H1 (cell line): ENCODE results near the gene KCNJ10. TPM values are rescaled to one million over a fixed set of nuclear protein-coding genes. Genes with fewer than 3 reads are reported as not detected.

Experiments
- CTCF ChIA-PET: fragments of 300-600 bp; sonication (Branson Sonifier 250); formaldehyde crosslinking; loops from one replicate; lab custom pipeline; 2021; ENCODE audit not compliant: partially characterized antibody; lab: Charles Lee
- POLR2A ChIA-PET: fragments of 300-600 bp; sonication (Branson Sonifier 250); formaldehyde crosslinking; loops from one replicate; lab custom pipeline; 2021; ENCODE audit warnings: inconsistent platforms; ENCODE audit not compliant: partially characterized antibody; lab: Charles Lee
- DNase-seq, 2 experiments: peaks; one replicate each; pipeline versions ENCODE4 v3.0.0 to v3.0.0-alpha.2; 2010 to 2022; ENCODE audit warnings: low spot score in 2 of 2, low read depth in 1 of 2, mixed read lengths in 1 of 2
- FAIRE-seq: peaks from 2 replicates; lab custom pipeline; 2011; peaks lifted over from hg19 to GRCh38; lab: Jason Lieb, UNC
- H2AFZ ChIP-seq: 2 replicates; pipeline ENCODE4 v1.8.1; 2012; ENCODE audit warnings: low read length, inconsistent platforms
- H2AK5ac ChIP-seq: 2 replicates; pipeline ENCODE4 v1.6.1; 2013; ENCODE audit warnings: low read depth, low read length
- H2BK120ac ChIP-seq: replicated peaks from 2 replicates; pipeline ENCODE3; 2013; ENCODE audit warnings: low read depth, low read length, inconsistent platforms
- H2BK12ac ChIP-seq: 2 replicates; pipeline ENCODE4 v1.6.1; 2013; ENCODE audit warnings: low read depth, low read length
- H2BK15ac ChIP-seq: 2 replicates; pipeline ENCODE4 v1.6.1; 2013; ENCODE audit warnings: low read length
- H2BK20ac ChIP-seq: 2 replicates; pipeline ENCODE4 v1.6.1; 2013; ENCODE audit warnings: low read length
- H2BK5ac ChIP-seq: 2 replicates; pipeline ENCODE4 v1.6.1; 2013; ENCODE audit warnings: low read depth, low read length
- H3K14ac ChIP-seq: 2 replicates; pipeline ENCODE4 v1.6.1; 2013; ENCODE audit warnings: inconsistent platforms; ENCODE audit not compliant: insufficient read length
- H3K18ac ChIP-seq: 2 replicates; pipeline ENCODE4 v1.6.1; 2013; ENCODE audit warnings: low read length; ENCODE audit errors: extremely low read depth
- H3K23ac ChIP-seq: 2 replicates; pipeline ENCODE4 v1.6.1; 2013; ENCODE audit warnings: inconsistent platforms; ENCODE audit not compliant: insufficient read length
- H3K23me2 ChIP-seq: 2 replicates; pipeline ENCODE4 v1.6.1; 2013; ENCODE audit warnings: low read depth, low read length
- H3K27ac ChIP-seq: 2 replicates; pipeline ENCODE4 v1.6.1; 2011; ENCODE audit warnings: low read depth, low read length, inconsistent platforms
- H3K27me3 ChIP-seq, 4 experiments: replicated peaks in 1 of 4; 1 replicate in 1 of 4; 2 replicates in 3 of 4; pipeline versions ENCODE4 v1.6.1 to v1.8.1; 2011 to 2013; ENCODE audit warnings: low read length in 3 of 4, mild to moderate bottlenecking in 3 of 4, inconsistent platforms in 2 of 4, mixed read lengths in 2 of 4, moderate library complexity in 1 of 4; ENCODE audit not compliant: control insufficient read depth in 3 of 4, insufficient read depth in 3 of 4; ENCODE audit errors: extremely low read depth in 1 of 4
- H3K36me3 ChIP-seq, 4 experiments: 2 replicates each; pipeline versions ENCODE4 v1.6.1 to v1.8.1; 2011 to 2013; ENCODE audit warnings: mild to moderate bottlenecking in 4 of 4, low read length in 3 of 4, moderate library complexity in 2 of 4, control low read depth in 1 of 4, inconsistent platforms in 1 of 4; ENCODE audit not compliant: insufficient read depth in 4 of 4, control insufficient read depth in 2 of 4
- H3K4ac ChIP-seq: replicated peaks from 2 replicates; pipeline ENCODE3; 2013; ENCODE audit warnings: low read length, low read depth, mixed read lengths, inconsistent platforms; ENCODE audit not compliant: insufficient read length
- H3K4me1 ChIP-seq, 4 experiments: replicated peaks in 1 of 4; 1 replicate in 1 of 4; 2 replicates in 3 of 4; pipeline versions ENCODE4 v1.6.1 to v1.8.1; 2011 to 2013; ENCODE audit warnings: low read length in 3 of 4, inconsistent platforms in 2 of 4, mixed read lengths in 1 of 4; ENCODE audit not compliant: insufficient read depth in 4 of 4, control insufficient read depth in 3 of 4
- H3K4me2 ChIP-seq, 2 experiments: 2 replicates each; pipeline versions ENCODE4 v1.6.1 to v1.8.1; 2011 to 2013; ENCODE audit warnings: low read depth in 2 of 2, low read length in 2 of 2, control low read depth in 1 of 2, inconsistent platforms in 1 of 2, mild to moderate bottlenecking in 1 of 2; ENCODE audit not compliant: insufficient read depth in 1 of 2
- H3K4me3 ChIP-seq, 4 experiments: fragments of 200-600, 300-600 bp in 1 of 4; sonication (generic), shearing (Covaris generic), sonication (Bioruptor Twin) in 1 of 4; 2 replicates each; pipeline versions ENCODE4 v1.5.1 to v1.8.1; 2011 to 2016; ENCODE audit warnings: low read length in 4 of 4, low read depth in 3 of 4, control low read depth in 2 of 4, inconsistent platforms in 2 of 4, mild to moderate bottlenecking in 2 of 4, mixed read lengths in 1 of 4, moderate library complexity in 1 of 4; ENCODE audit not compliant: insufficient read depth in 2 of 4; ENCODE audit errors: extremely low read depth in 1 of 4
- H3K56ac ChIP-seq: replicated peaks from 2 replicates; pipeline ENCODE3; 2013; ENCODE audit warnings: low read depth, mild to moderate bottlenecking, mixed read lengths, low read length, inconsistent platforms; ENCODE audit not compliant: insufficient read length
- H3K79me1 ChIP-seq: 2 replicates; pipeline ENCODE4 v1.6.1; 2013; ENCODE audit warnings: low read depth, low read length, control low read depth
- H3K79me2 ChIP-seq, 2 experiments: 2 replicates each; pipeline versions ENCODE4 v1.6.1 to v1.8.1; 2012 to 2013; ENCODE audit warnings: low read length in 2 of 2, mild to moderate bottlenecking in 2 of 2, inconsistent platforms in 1 of 2; ENCODE audit not compliant: insufficient read depth in 2 of 2, control insufficient read depth in 1 of 2
- H3K9ac ChIP-seq, 4 experiments: replicated peaks in 1 of 4; 1 replicate in 1 of 4; 2 replicates in 3 of 4; pipeline versions ENCODE4 v1.6.1 to v1.8.1; 2011 to 2013; ENCODE audit warnings: low read depth in 3 of 4, low read length in 3 of 4, control low read depth in 2 of 4, mild to moderate bottlenecking in 2 of 4, moderate library complexity in 2 of 4, inconsistent platforms in 1 of 4; ENCODE audit errors: extremely low read depth in 1 of 4
- H3K9me3 ChIP-seq, 2 experiments: 2 replicates each; pipeline versions ENCODE4 v1.6.1 to v1.8.1; 2012 to 2013; ENCODE audit warnings: mild to moderate bottlenecking in 2 of 2, moderate library complexity in 2 of 2, control low read depth in 1 of 2, inconsistent platforms in 1 of 2, low read depth in 1 of 2, low read length in 1 of 2, mixed read lengths in 1 of 2; ENCODE audit not compliant: insufficient read depth in 2 of 2
- H4K20me1 ChIP-seq, 2 experiments: replicated peaks in 1 of 2; 2 replicates each; pipeline versions ENCODE3 to v1.8.1; 2011 to 2013; ENCODE audit warnings: inconsistent platforms in 2 of 2, low read length in 2 of 2, mild to moderate bottlenecking in 1 of 2; ENCODE audit not compliant: insufficient read depth in 2 of 2, control insufficient read depth in 1 of 2
- H4K5ac ChIP-seq: 2 replicates; pipeline ENCODE4 v1.6.1; 2013; ENCODE audit warnings: low read length, low read depth, mixed read lengths, inconsistent platforms; ENCODE audit not compliant: insufficient read length
- H4K8ac ChIP-seq: 2 replicates; pipeline ENCODE4 v1.8.0; 2013; ENCODE audit warnings: mild to moderate bottlenecking, moderate library complexity, low read length, inconsistent platforms; ENCODE audit not compliant: insufficient read depth; ENCODE audit errors: extremely low read depth
- H4K91ac ChIP-seq: replicated peaks from 2 replicates; pipeline ENCODE3; 2013; ENCODE audit warnings: low read length, mixed read lengths, inconsistent platforms; ENCODE audit not compliant: insufficient read length
- WGBS, 2 experiments: shearing (Covaris generic) in 1 of 2; methylation state at CpG; one replicate each; pipeline versions ENCODE4 v1.1.6 to v1.1.7; 2013 to 2015; ENCODE audit warnings: low lambda C conversion rate in 2 of 2, mixed read lengths in 2 of 2, inconsistent platforms in 1 of 2, low coverage in 1 of 2, missing lambda C conversion rate in 1 of 2; ENCODE audit not compliant: insufficient replicate concordance in 2 of 2, insufficient coverage in 1 of 2, insufficient read length in 1 of 2; ENCODE audit errors: extremely low coverage in 1 of 2, missing lambda C conversion rate in 1 of 2; 5-methylcytosine and 5-hydroxymethylcytosine counted together
- polyA plus RNA-seq, 7 experiments: library from polyadenylated mRNA; depleted of rRNA in 3 of 7; stranded (reverse) in 5 of 7; unstranded in 2 of 7; fragments of >200 nt in 5 of 7; fragments of 200-250 nt in 2 of 7; gene quantifications; 1 replicate in 5 of 7; 2 replicates in 1 of 7; 4 replicates in 1 of 7; pipeline versions ENCODE4 v1.2.1 to v1.2.3, GENCODE V29; 2011 to 2013; ENCODE audit warnings: missing spikeins in 2 of 7, mixed read lengths in 2 of 7
- total RNA-seq: library from RNA; stranded (reverse); fragmentation: NEBNext Ultra II Directional; extraction: Animal tissue kit (Norgen Biotek cat#: 25700); gene quantifications from 2 replicates; pipeline ENCODE4 v1.2.1, GENCODE V29; 2021

KCNJ10 gene
- total and polyA plus RNA-seq, 2 of the 8 experiments (the other 6 are each of a cell fraction or from before 2014, with no cell fraction given): 1.7 to 2.4 TPM

GRCh38 chr1:160004425-160004824 is 65.5 kb downstream of the KCNJ10 start:
- H2BK12ac ChIP-seq: no peak overlapping the region
- H3K79me1 ChIP-seq: no peaks in the 10 kb centered on the region
- H4K8ac ChIP-seq: no peak overlapping the region; the same call in 1 of the 2 replicates
- H3K23ac ChIP-seq: no peak overlapping the region
- H2BK120ac ChIP-seq: no peak overlapping the region
- DNase-seq (no peak), FAIRE-seq (no peak)
- H3K23me2 ChIP-seq: no peaks in the 10 kb centered on the region; the same call in 1 of the 2 replicates
- no peak overlapping the region for H3K56ac ChIP-seq
- H3K9ac ChIP-seq: no peak overlapping the region
- ChIA-PET POLR2A (interaction anchor here (0.9 to 6.2 kb wide), 2 partner anchors 61 to 66 kb away, joined by 4 to 41 read pairs; no protein-coding TSS in a partner anchor), CTCF (interaction anchor here (0.6 to 13.8 kb wide), 12 partner anchors 14 to 206 kb away, joined by 3 to 696 read pairs (median 42); partner anchors contain the start of genes IGSF9, SLAMF9 and TAGLN2)
- H2AFZ ChIP-seq: no peak overlapping the region
- no peaks in the 10 kb centered on the region for H3K9me3 ChIP-seq
- H3K14ac ChIP-seq: no peak overlapping the region
- H3K79me2 ChIP-seq: no peaks in the 10 kb centered on the region
- no peak overlapping the region for H3K27ac ChIP-seq
- no peak overlapping the region for H3K18ac ChIP-seq
- H2AK5ac ChIP-seq: no peak overlapping the region
- no peak overlapping the region for H3K4me3 ChIP-seq
- no peak overlapping the region for H4K5ac ChIP-seq
- H3K4ac ChIP-seq: no peak overlapping the region
- no peaks in the 10 kb centered on the region; a peak in 1 of 7 replicates for H3K27me3 ChIP-seq
- no peak overlapping the region for H3K4me2 ChIP-seq
- no peaks in the 10 kb centered on the region for H3K4me1 ChIP-seq
- H2BK15ac ChIP-seq: no peak overlapping the region
- whole genome bisulfite sequencing, 2 experiments: 90% methylated on average over 2 of the region's 2 CpGs; no CpG with 5 or more reads in 1 of the 2 experiments
- no peaks in the 10 kb centered on the region for H3K36me3 ChIP-seq
- no peaks in the 10 kb centered on the region for H4K20me1 ChIP-seq
- H4K91ac ChIP-seq: no peak overlapping the region
- H2BK20ac ChIP-seq: no peak overlapping the region
- no peak overlapping the region for H2BK5ac ChIP-seq
